Measurements from ENCODE around the gene CAPN2.
A peak's percentile ranks its signal among the peaks of the same experiment; 100 is the strongest.

CAPN2 gene

GRCh38 chr1:223702735-223703667 is 9.3 kb upstream of the CAPN2 start:
- no peak for DNase-seq (ENCODE audit: low read depth)

GRCh38 chr1:223703668-223704013 is 8.7 kb upstream of the CAPN2 start:
- DNase-seq (ENCODE audit: low read depth), result no peak

- DNase-seq (ENCODE audit: low read depth), result no peak
Observed at GRCh38 chr1:223704921-223705878, 7.1 kb upstream of the CAPN2 start.

GRCh38 chr1:223706077-223706973 is 6.0 kb upstream of the CAPN2 start:
- DNase-seq (ENCODE audit: low read depth), result peak; percentile 93

- peak; percentile 95 for DNase-seq (ENCODE audit: low read depth)
Observed at GRCh38 chr1:223707256-223708000, 4.9 kb upstream of the CAPN2 start.

GRCh38 chr1:223708001-223708359 is 4.4 kb upstream of the CAPN2 start:
- no peak for DNase-seq (ENCODE audit: low read depth)

GRCh38 chr1:223708651-223709268 is 3.6 kb upstream of the CAPN2 start:
- DNase-seq (ENCODE audit: low read depth), result no peak

GRCh38 chr1:223709598-223709997 is 2.7 kb upstream of the CAPN2 start:
- no peak for DNase-seq (ENCODE audit: low read depth)

GRCh38 chr1:223710179-223711133 is 1.9 kb upstream of the CAPN2 start:
- DNase-seq (ENCODE audit: low read depth), result no peak

GRCh38 chr1:223711173-223711572 is 1.2 kb upstream of the CAPN2 start:
- no peak for DNase-seq (ENCODE audit: low read depth)

GRCh38 chr1:223711747-223712193 is 569 bp upstream of the CAPN2 start:
- DNase-seq (ENCODE audit: low read depth), result no peak

GRCh38 chr1:223712850-223713474 is 623 bp downstream of the CAPN2 start:
- DNase-seq (ENCODE audit: low read depth), result no peak

GRCh38 chr1:223713546-223714420 is 1.4 kb downstream of the CAPN2 start:
- DNase-seq (ENCODE audit: low read depth), result no peak

GRCh38 chr1:223714421-223714724 is 2.0 kb downstream of the CAPN2 start:
- no peak for DNase-seq (ENCODE audit: low read depth)

- no peak for DNase-seq (ENCODE audit: low read depth)
Observed at GRCh38 chr1:223714849-223715603, 2.7 kb downstream of the CAPN2 start.

GRCh38 chr1:223715604-223716172 is 3.3 kb downstream of the CAPN2 start:
- DNase-seq (ENCODE audit: low read depth), result no peak

GRCh38 chr1:223716302-223716862 is 4.0 kb downstream of the CAPN2 start:
- DNase-seq (ENCODE audit: low read depth), result no peak

Data from fibroblast of the conjunctiva (primary cell).